Activated CD4-positive, alpha-beta T cell treated with anti-CD3 and anti-CD28 coated beads, Interleukin-2, amount 10 ng/mL, durations not matched to agents 24 days and 14 days (primary cell): ENCODE measurements around the gene PDE4C. TPM values are rescaled to one million over a fixed set of nuclear protein-coding genes. Genes with fewer than 3 reads are reported as not detected.
A peak's percentile ranks its signal among the peaks of the same experiment; 100 is the strongest.
"Not testable (repeated sequence)": the region's sequence is repeated elsewhere in the genome, so short reads cannot be mapped to it uniquely, and the experiment has no call there.

Experiments
- DNase-seq: peaks from one replicate; pipeline ENCODE4 v3.0.0; 2022
- H3K27ac Mint-ChIP-seq: one replicate; pipeline ENCODE4 v1.8.0; 2022; ENCODE audit warnings: mild to moderate bottlenecking, mixed read lengths
- H3K27me3 Mint-ChIP-seq: one replicate; pipeline ENCODE4 v1.8.0; 2022; ENCODE audit warnings: mixed read lengths
- H3K36me3 Mint-ChIP-seq: one replicate; pipeline ENCODE4 v1.8.0; 2022; ENCODE audit warnings: low read depth, mild to moderate bottlenecking, mixed read lengths
- H3K4me1 Mint-ChIP-seq: one replicate; pipeline ENCODE4 v1.8.0; 2021; ENCODE audit warnings: mixed read lengths
- H3K4me3 Mint-ChIP-seq: one replicate; pipeline ENCODE4 v1.8.0; 2022; ENCODE audit warnings: mild to moderate bottlenecking, moderate library complexity, mixed read lengths
- H3K9me3 Mint-ChIP-seq: one replicate; pipeline ENCODE4 v1.8.0; 2021; ENCODE audit warnings: mixed read lengths
- intact Hi-C: fragments of 100-400 bp; cut with micrococcal nuclease; formaldehyde crosslinking; loops from one replicate; pipeline ENCODE4 v1.15.1; 2023
- total RNA-seq: library from RNA; stranded (reverse); gene quantifications from 2 replicates; pipeline ENCODE4 v1.2.3, GENCODE V29; 2022

The PDE4C gene
- total RNA-seq, 1 donor from 2014 or later: 0.37 TPM

GRCh38 chr19:18223860-18224524, 2.2 kb downstream of the PDE4C start:
- H3K27me3 Mint-ChIP-seq: peaks cover 46% of the 10 kb centered on the region
- peaks cover 2% of the 10 kb centered on the region for H3K36me3 Mint-ChIP-seq
- H3K9me3 Mint-ChIP-seq: no peaks in the 10 kb centered on the region
- H3K4me3 Mint-ChIP-seq: peak overlapping the region; percentile 91
- H3K4me1 Mint-ChIP-seq: peaks cover 12% of the 10 kb centered on the region
- peak overlapping the region; percentile 76 for H3K27ac Mint-ChIP-seq
- intact Hi-C loops: loop anchor here (2.0 kb wide), 1 partner anchor 19 kb away; the partner anchor contains the start of gene RAB3A
- DNase-seq: peak; percentile 78

- H3K4me1 Mint-ChIP-seq: peaks cover 12% of the 10 kb centered on the region
- no peak overlapping the region for H3K4me3 Mint-ChIP-seq
- no peak for DNase-seq
- no peaks in the 10 kb centered on the region for H3K9me3 Mint-ChIP-seq
- H3K27me3 Mint-ChIP-seq: peaks cover 39% of the 10 kb centered on the region
- H3K36me3 Mint-ChIP-seq: peaks cover 2% of the 10 kb centered on the region
- no peak overlapping the region for H3K27ac Mint-ChIP-seq
- intact Hi-C loops: no loop called here
These were observed 4.2 kb downstream of the PDE4C start for GRCh38 chr19:18221815-18222725.

DNA sequence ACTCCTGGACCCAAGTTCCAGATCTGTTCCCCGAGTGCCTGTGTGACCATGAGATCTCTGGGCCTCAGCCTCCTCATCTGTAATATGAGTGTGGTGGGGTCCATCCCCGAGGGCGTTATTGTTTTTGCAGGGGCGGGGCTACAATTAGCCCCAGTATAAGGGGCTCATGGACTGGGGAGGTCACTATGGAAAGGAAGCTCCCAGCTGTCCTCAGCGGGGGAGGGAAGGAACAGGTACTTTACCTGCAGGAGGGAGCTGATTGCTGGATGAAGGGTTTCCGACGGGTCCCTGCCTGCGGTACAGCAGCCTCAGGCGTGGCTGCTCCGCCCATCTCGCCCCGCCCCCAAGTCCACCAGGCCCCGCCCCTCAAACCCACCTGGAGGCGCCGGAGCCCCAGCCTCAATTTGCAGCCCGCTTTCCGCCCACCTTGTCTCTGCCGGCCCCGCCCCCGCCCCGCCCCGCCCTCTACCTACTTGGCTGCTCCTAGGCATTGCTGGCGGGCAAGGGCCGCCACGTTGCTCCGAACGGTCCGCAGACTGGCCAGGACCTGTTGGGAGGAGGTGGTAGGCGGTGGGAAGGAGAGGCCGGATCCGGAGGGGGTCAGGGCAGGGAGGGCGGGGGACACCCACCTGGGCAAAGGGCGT, 5.5 kb downstream of the PDE4C start:
- Mint-ChIP-seq H3K9me3 (no peaks in the 10 kb centered on the region), H3K4me1 (peaks cover 11% of the 10 kb centered on the region), H3K27me3 (peaks cover 30% of the 10 kb centered on the region), H3K27ac (no peak overlapping the region), H3K4me3 (no peak overlapping the region), H3K36me3 (peaks cover 2% of the 10 kb centered on the region)
- intact Hi-C loops: no loop called here
- DNase-seq: no peak

- DNase-seq: no peak
These were observed 6.2 kb downstream of the PDE4C start for GRCh38 chr19:18219911-18220631.

GRCh38 chr19:18218600-18218999, 7.6 kb downstream of the PDE4C start:
- H3K4me1 Mint-ChIP-seq: peaks cover 7% of the 10 kb centered on the region
- no peaks in the 10 kb centered on the region for H3K9me3 Mint-ChIP-seq
- no peak overlapping the region for H3K27ac Mint-ChIP-seq
- DNase-seq: no peak
- no peaks in the 10 kb centered on the region for H3K36me3 Mint-ChIP-seq
- intact Hi-C loops: no loop called here
- peaks cover 19% of the 10 kb centered on the region for H3K27me3 Mint-ChIP-seq
- H3K4me3 Mint-ChIP-seq: no peak overlapping the region

More at GRCh38 chr19:18219911-18220631, 6.2 kb downstream of the PDE4C start:
- H3K36me3 Mint-ChIP-seq: peaks cover 2% of the 10 kb centered on the region
- peaks cover 12% of the 10 kb centered on the region for H3K4me1 Mint-ChIP-seq
- H3K27me3 Mint-ChIP-seq: peaks cover 25% of the 10 kb centered on the region
- no peak overlapping the region for H3K27ac Mint-ChIP-seq
- intact Hi-C loops: no loop called here
- no peaks in the 10 kb centered on the region for H3K9me3 Mint-ChIP-seq
- no peak overlapping the region for H3K4me3 Mint-ChIP-seq

GRCh38 chr19:18218159-18218558, 8.1 kb downstream of the PDE4C start:
- DNase-seq: no peak
- Mint-ChIP-seq H3K4me1 (peaks cover 7% of the 10 kb centered on the region), H3K9me3 (no peaks in the 10 kb centered on the region), H3K4me3 (no peak overlapping the region), H3K36me3 (no peaks in the 10 kb centered on the region), H3K27me3 (peaks cover 18% of the 10 kb centered on the region), H3K27ac (no peak overlapping the region)
- intact Hi-C loops: no loop called here

DNA sequence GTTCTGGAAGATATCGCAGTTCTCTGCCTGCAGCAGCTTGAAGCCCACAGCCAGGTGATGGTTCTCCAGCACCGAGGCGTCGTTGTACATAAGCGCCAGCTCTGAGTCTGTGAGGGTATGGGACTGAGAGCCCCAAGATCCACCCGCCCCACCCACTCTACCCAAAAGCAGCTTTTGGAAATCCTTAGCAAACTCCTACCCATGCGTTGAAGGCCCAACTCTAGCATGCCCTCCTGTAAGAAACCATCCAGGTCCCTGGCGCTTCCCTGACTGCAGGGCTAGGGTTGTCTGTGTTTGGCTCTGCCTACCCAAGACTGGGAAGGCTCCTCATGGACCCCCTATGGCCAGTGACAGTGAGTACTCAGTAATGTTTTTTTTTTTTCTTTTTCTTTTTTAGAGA, 9.4 kb downstream of the PDE4C start:
- Mint-ChIP-seq H3K9me3 (no peaks in the 10 kb centered on the region), H3K27ac (no peak overlapping the region), H3K4me3 (no peak overlapping the region), H3K27me3 (peaks cover 15% of the 10 kb centered on the region), H3K4me1 (peaks cover 7% of the 10 kb centered on the region), H3K36me3 (no peaks in the 10 kb centered on the region)
- intact Hi-C loops: no loop called here
- DNase-seq: no peak

DNA sequence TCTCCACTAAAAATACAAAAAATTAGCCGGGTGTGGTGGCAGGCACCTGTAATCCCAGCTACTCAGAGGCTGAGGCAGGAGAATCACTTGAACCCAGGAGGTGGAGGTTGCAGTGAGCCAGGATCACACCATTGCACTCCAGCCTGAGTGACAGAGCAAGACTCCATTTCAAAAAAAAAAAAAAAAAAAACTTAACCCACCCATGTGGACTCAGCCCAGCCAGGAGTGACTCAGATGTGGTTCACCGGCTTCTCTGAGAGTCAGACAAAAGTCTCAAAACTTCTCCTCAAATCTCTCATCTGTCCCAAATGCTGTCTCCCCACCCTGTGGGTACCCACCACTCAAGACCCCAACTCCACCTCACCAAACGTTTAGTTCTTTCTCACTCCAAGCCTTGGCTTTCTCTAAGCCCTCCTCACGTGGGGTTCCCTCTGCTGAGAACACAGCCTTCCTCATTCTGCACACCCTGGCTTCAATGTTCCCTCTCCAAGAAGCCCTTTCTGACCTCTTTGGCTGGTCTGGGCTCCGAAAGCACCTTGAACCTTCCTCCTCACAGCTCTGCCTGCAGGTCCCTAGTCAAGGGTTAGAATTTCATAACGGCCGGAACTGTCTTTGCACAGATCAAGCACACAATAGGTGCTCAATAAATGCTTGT, 11.3 kb downstream of the PDE4C start:
- no peaks in the 10 kb centered on the region for H3K36me3 Mint-ChIP-seq
- peaks cover 5% of the 10 kb centered on the region for H3K4me1 Mint-ChIP-seq
- no peaks in the 10 kb centered on the region for H3K9me3 Mint-ChIP-seq
- H3K4me3 Mint-ChIP-seq: no peak overlapping the region
- H3K27ac Mint-ChIP-seq: no peak overlapping the region
- intact Hi-C loops: no loop called here
- no peak for DNase-seq
- peaks cover 8% of the 10 kb centered on the region for H3K27me3 Mint-ChIP-seq

GRCh38 chr19:18211683-18212082, 14.6 kb downstream of the PDE4C start:
- Mint-ChIP-seq H3K4me3 (no peak overlapping the region), H3K36me3 (no peaks in the 10 kb centered on the region), H3K9me3 (no peaks in the 10 kb centered on the region), H3K27me3 (peaks cover 10% of the 10 kb centered on the region), H3K4me1 (peaks cover 5% of the 10 kb centered on the region), H3K27ac (no peak overlapping the region)
- no peak for DNase-seq
- intact Hi-C loops: no loop called here

GRCh38 chr19:18209912-18210311, 16.3 kb downstream of the PDE4C start:
- H3K36me3 Mint-ChIP-seq, DNase-seq, H3K4me1 Mint-ChIP-seq, H3K27me3 Mint-ChIP-seq, intact Hi-C loops, H3K9me3 Mint-ChIP-seq, H3K4me3 Mint-ChIP-seq, H3K27ac Mint-ChIP-seq: not testable (repeated sequence)

GRCh38 chr19:18208098-18208951, 17.9 kb downstream of the PDE4C start:
- Mint-ChIP-seq H3K36me3 (no peaks in the 10 kb centered on the region), H3K9me3 (no peaks in the 10 kb centered on the region), H3K27me3 (peaks cover 5% of the 10 kb centered on the region), H3K4me3 (no peak overlapping the region), H3K4me1 (peaks cover 6% of the 10 kb centered on the region), H3K27ac (no peak overlapping the region)
- peak; percentile 88 for DNase-seq
- intact Hi-C loops: loop anchor here (1.0 kb wide), 1 partner anchor 43 kb away; no protein-coding TSS in a partner anchor

DNA sequence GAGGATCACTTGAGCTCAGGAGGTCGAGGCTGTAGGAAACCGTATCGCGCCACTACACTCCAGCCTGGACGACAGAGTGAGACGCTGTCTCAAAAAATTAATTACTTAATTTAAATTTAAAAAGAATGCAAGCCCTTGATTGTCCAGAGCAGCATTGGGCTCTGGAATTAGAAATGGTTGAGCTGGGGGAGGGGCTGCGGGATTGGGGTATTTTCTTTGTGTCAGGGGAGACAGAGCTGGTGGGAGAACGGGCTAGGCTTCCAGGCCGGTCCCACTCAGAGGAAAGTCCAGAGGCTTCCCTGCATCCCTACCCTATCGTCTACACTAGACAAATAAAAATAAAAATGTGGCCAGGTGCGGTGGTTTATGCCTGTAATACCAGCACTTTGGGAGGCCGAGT, 20.2 kb downstream of the PDE4C start:
- peaks cover 8% of the 10 kb centered on the region for H3K36me3 Mint-ChIP-seq
- H3K27ac Mint-ChIP-seq: no peak overlapping the region
- peaks cover 21% of the 10 kb centered on the region for H3K4me1 Mint-ChIP-seq
- H3K27me3 Mint-ChIP-seq: peaks cover 5% of the 10 kb centered on the region
- H3K9me3 Mint-ChIP-seq: no peaks in the 10 kb centered on the region
- no peak for DNase-seq
- no peak overlapping the region for H3K4me3 Mint-ChIP-seq
- intact Hi-C loops: no loop called here
